CD4-positive, alpha-beta memory T cell (primary cell): ENCODE results near the gene HOXB6. TPM values are rescaled to one million over a fixed set of nuclear protein-coding genes. Genes with fewer than 3 reads are reported as not detected.

Source experiments
- CTCF ChIA-PET: fragments of 350-600 bp; sonication (Branson Sonifier 250); formaldehyde crosslinking; loops from one replicate; lab custom pipeline; 2021; ENCODE audit warnings: inconsistent platforms; ENCODE audit not compliant: partially characterized antibody; lab: Charles Lee
- POLR2A ChIA-PET: fragments of 350-600 bp; sonication (Branson Sonifier 250); formaldehyde crosslinking; loops from one replicate; lab custom pipeline; 2021; ENCODE audit not compliant: partially characterized antibody; lab: Charles Lee
- DNase-seq, 5 donors: peaks; one replicate each; pipeline versions ENCODE4 v3.0.0 to v3.0.0-alpha.2; 2020 to 2022; ENCODE audit warnings: mixed read lengths in 1 of 5
- H3K27ac ChIP-seq: one replicate; pipeline ENCODE4 v1.7.0; 2013; ENCODE audit warnings: low read depth, low read length
- H3K27me3 ChIP-seq: 2 replicates; pipeline ENCODE4 v1.7.0; 2013; ENCODE audit warnings: mild to moderate bottlenecking, low read length, moderate library complexity; ENCODE audit not compliant: insufficient read depth
- H3K36me3 ChIP-seq: 2 replicates; pipeline ENCODE4 v1.7.0; 2013; ENCODE audit warnings: mild to moderate bottlenecking, low read length, moderate library complexity; ENCODE audit not compliant: insufficient read depth
- H3K4me1 ChIP-seq: 2 replicates; pipeline ENCODE4 v1.7.0; 2013; ENCODE audit warnings: mild to moderate bottlenecking, low read length, moderate library complexity; ENCODE audit not compliant: insufficient read depth
- H3K4me3 ChIP-seq, 2 donors: one replicate each; pipeline ENCODE4 v1.7.0; 2013; ENCODE audit warnings: low read length in 2 of 2, mild to moderate bottlenecking in 1 of 2
- H3K9me3 ChIP-seq, 2 donors: one replicate each; pipeline ENCODE4 v1.7.0; 2013; ENCODE audit warnings: low read length in 2 of 2, control low read depth in 1 of 2; ENCODE audit not compliant: control insufficient read depth in 1 of 2
- H3K27ac Mint-ChIP-seq, 7 donors: one replicate each; pipeline ENCODE4 v1.8.0; 2020 to 2021; ENCODE audit warnings: mixed read lengths in 7 of 7, mild to moderate bottlenecking in 6 of 7, inconsistent platforms in 3 of 7, moderate library complexity in 3 of 7
- H3K27me3 Mint-ChIP-seq, 2 donors: one replicate each; pipeline ENCODE4 v1.8.0; 2020 to 2021; ENCODE audit warnings: mixed read lengths in 2 of 2
- H3K36me3 Mint-ChIP-seq, 2 donors: one replicate each; pipeline ENCODE4 v1.8.0; 2020 to 2021; ENCODE audit warnings: mixed read lengths in 2 of 2, inconsistent platforms in 1 of 2, mild to moderate bottlenecking in 1 of 2
- H3K4me1 Mint-ChIP-seq, 4 donors: one replicate each; pipeline ENCODE4 v1.8.0; 2020 to 2021; ENCODE audit warnings: mixed read lengths in 4 of 4, mild to moderate bottlenecking in 1 of 4
- H3K4me3 Mint-ChIP-seq, 8 donors: one replicate each; pipeline ENCODE4 v1.8.0; 2020 to 2021; ENCODE audit warnings: mixed read lengths in 8 of 8, mild to moderate bottlenecking in 7 of 8, moderate library complexity in 6 of 8, inconsistent platforms in 3 of 8
- H3K9me3 Mint-ChIP-seq, 8 donors: one replicate each; pipeline ENCODE4 v1.8.0; 2020 to 2021; ENCODE audit warnings: mixed read lengths in 8 of 8, mild to moderate bottlenecking in 5 of 8, inconsistent platforms in 3 of 8, moderate library complexity in 1 of 8
- intact Hi-C: fragments of 100-400 bp; cut with micrococcal nuclease; formaldehyde crosslinking; loops from one replicate; pipeline ENCODE4 v1.15.1; 2023
- polyA plus RNA-seq, 2 donors: library from polyadenylated mRNA; unstranded; fragments of 300-500 nt; fragmentation: Illumina TruSeq; gene quantifications; one replicate each; pipeline ENCODE4 v1.2.3, GENCODE V29; 2021
- total RNA-seq, 2 experiments: library from RNA; stranded (reverse); gene quantifications; one replicate each; pipeline ENCODE4 v1.2.3, GENCODE V29; 2021

HOXB6 gene
- total and polyA plus RNA-seq, 4 experiments from 2014 or later: 0.38 TPM; not detected in 3

- Mint-ChIP-seq H3K27ac (no peak overlapping the region), H3K9me3 (no peaks in the 10 kb centered on the region), H3K27me3 (peaks cover 55 to 58% of the 10 kb centered on the region in 2 donors), H3K4me1 (peaks cover 8 to 37% (median 19%) of the 10 kb centered on the region in 4 donors), H3K4me3 (peak overlapping the region in 5 of 8 donors; percentile 9 to 73 (median 38)), H3K36me3 (no peaks in the 10 kb centered on the region)
- no peak for DNase-seq
- ChIA-PET CTCF (interaction anchor here (1.8 kb wide), 1 partner anchor 9 kb away, joined by 5 read pairs; no protein-coding TSS in a partner anchor), POLR2A (no interaction called here)
- no peaks in the 10 kb centered on the region for H3K9me3 ChIP-seq
- intact Hi-C loops: no loop called here
- H3K4me1 ChIP-seq: peaks cover 14% of the 10 kb centered on the region
- H3K36me3 ChIP-seq: no peaks in the 10 kb centered on the region
- peaks cover 39% of the 10 kb centered on the region for H3K27me3 ChIP-seq
- H3K27ac ChIP-seq: no peak overlapping the region
- H3K4me3 ChIP-seq: no peak overlapping the region
Measured at GRCh38 chr17:48644910-48645557, 40.2 kb upstream of the HOXB6 start.

- H3K27me3 ChIP-seq: peaks cover 39% of the 10 kb centered on the region
- Mint-ChIP-seq H3K27me3 (peaks cover 61 to 66% of the 10 kb centered on the region in 2 donors), H3K9me3 (no peaks in the 10 kb centered on the region), H3K4me1 (peaks cover 8 to 37% (median 19%) of the 10 kb centered on the region in 4 donors), H3K27ac (no peak overlapping the region), H3K36me3 (no peaks in the 10 kb centered on the region), H3K4me3 (peak overlapping the region in 1 of 8 donors; percentile 35)
- no peak overlapping the region for H3K4me3 ChIP-seq
- DNase-seq: no peak
- ChIA-PET POLR2A (interaction anchor here (0.6 kb wide), 1 partner anchor 257 kb away, joined by 3 read pairs; no protein-coding TSS in a partner anchor), CTCF (no interaction called here)
- H3K36me3 ChIP-seq: no peaks in the 10 kb centered on the region
- no peaks in the 10 kb centered on the region for H3K9me3 ChIP-seq
- intact Hi-C loops: no loop called here
- no peak overlapping the region for H3K27ac ChIP-seq
- peaks cover 14% of the 10 kb centered on the region for H3K4me1 ChIP-seq
Measured at GRCh38 chr17:48644159-48644558, 39.4 kb upstream of the HOXB6 start.

- Mint-ChIP-seq H3K27ac (no peak overlapping the region), H3K4me1 (peaks cover 8 to 37% (median 19%) of the 10 kb centered on the region in 4 donors), H3K9me3 (no peaks in the 10 kb centered on the region), H3K36me3 (no peaks in the 10 kb centered on the region), H3K4me3 (no peak overlapping the region), H3K27me3 (peaks cover 65 to 71% of the 10 kb centered on the region in 2 donors)
- DNase-seq: no peak
- Histone ChIP-seq H3K36me3 (no peaks in the 10 kb centered on the region), H3K4me1 (peaks cover 14% of the 10 kb centered on the region), H3K27me3 (peaks cover 40% of the 10 kb centered on the region), H3K4me3 (no peak overlapping the region), H3K9me3 (no peaks in the 10 kb centered on the region), H3K27ac (no peak overlapping the region)
- ChIA-PET POLR2A (interaction anchor here (0.6 kb wide), 1 partner anchor 258 kb away, joined by 3 read pairs; no protein-coding TSS in a partner anchor), CTCF (no interaction called here)
- intact Hi-C loops: no loop called here
Measured at GRCh38 chr17:48643697-48644012, 38.9 kb upstream of the HOXB6 start.

GRCh38 chr17:48642843-48643696 is 38.3 kb upstream of the HOXB6 start:
- Histone ChIP-seq H3K4me3 (no peak overlapping the region), H3K36me3 (no peaks in the 10 kb centered on the region), H3K27ac (no peak overlapping the region), H3K27me3 (peaks cover 46% of the 10 kb centered on the region), H3K4me1 (peaks cover 14% of the 10 kb centered on the region), H3K9me3 (no peaks in the 10 kb centered on the region)
- ChIA-PET CTCF (no interaction called here), POLR2A (interaction anchor here (0.6 kb wide), 1 partner anchor 259 kb away, joined by 3 read pairs; no protein-coding TSS in a partner anchor)
- H3K36me3 Mint-ChIP-seq: no peaks in the 10 kb centered on the region
- H3K9me3 Mint-ChIP-seq: no peaks in the 10 kb centered on the region
- peak overlapping the region in 1 of 8 donors; percentile 16 for H3K4me3 Mint-ChIP-seq
- no peak for DNase-seq
- peaks cover 70 to 74% of the 10 kb centered on the region in 2 donors for H3K27me3 Mint-ChIP-seq
- intact Hi-C loops: no loop called here
- H3K27ac Mint-ChIP-seq: no peak overlapping the region
- peaks cover 8 to 33% (median 18%) of the 10 kb centered on the region in 4 donors for H3K4me1 Mint-ChIP-seq

GRCh38 chr17:48642059-48642842 is 37.5 kb upstream of the HOXB6 start:
- intact Hi-C loops: no loop called here
- no peak overlapping the region for H3K4me3 ChIP-seq
- no peak overlapping the region for H3K27ac ChIP-seq
- H3K27ac Mint-ChIP-seq: peak overlapping the region in 1 of 7 donors; percentile 3
- H3K4me1 ChIP-seq: peaks cover 8% of the 10 kb centered on the region
- H3K4me1 Mint-ChIP-seq: peaks cover 8 to 25% (median 13%) of the 10 kb centered on the region in 4 donors
- no peaks in the 10 kb centered on the region for H3K9me3 Mint-ChIP-seq
- peaks cover 54% of the 10 kb centered on the region for H3K27me3 ChIP-seq
- no peaks in the 10 kb centered on the region for H3K36me3 Mint-ChIP-seq
- no peaks in the 10 kb centered on the region for H3K36me3 ChIP-seq
- peak overlapping the region in 3 of 8 donors; percentile 26 to 45 (median 29) for H3K4me3 Mint-ChIP-seq
- no peaks in the 10 kb centered on the region for H3K9me3 ChIP-seq
- ChIA-PET CTCF (no interaction called here), POLR2A (no interaction called here)
- H3K27me3 Mint-ChIP-seq: peaks cover 68 to 73% of the 10 kb centered on the region in 2 donors
- no peak for DNase-seq

GRCh38 chr17:48641541-48642058 is 36.8 kb upstream of the HOXB6 start:
- Mint-ChIP-seq H3K27me3 (peaks cover 72 to 78% of the 10 kb centered on the region in 2 donors), H3K36me3 (no peaks in the 10 kb centered on the region), H3K4me3 (peak overlapping the region in 4 of 8 donors; percentile 26 to 71 (median 44)), H3K9me3 (no peaks in the 10 kb centered on the region), H3K27ac (peak overlapping the region in 1 of 7 donors; percentile 3), H3K4me1 (peaks cover 6 to 24% (median 15%) of the 10 kb centered on the region in 4 donors)
- DNase-seq: no peak
- Histone ChIP-seq H3K27me3 (peaks cover 61% of the 10 kb centered on the region), H3K36me3 (no peaks in the 10 kb centered on the region), H3K27ac (no peak overlapping the region), H3K4me3 (no peak overlapping the region), H3K4me1 (peaks cover 11% of the 10 kb centered on the region), H3K9me3 (no peaks in the 10 kb centered on the region)
- POLR2A ChIA-PET: no interaction called here
- CTCF ChIA-PET: no interaction called here
- intact Hi-C loops: no loop called here
